ENCODE measurements around the gene PIK3R6.

PIK3R6 gene

GRCh38 chr17:8792646-8793045 is 74.8 kb downstream of the PIK3R6 start:
- no peak for TF ChIP-seq CTCF (IDR thresholded peaks at IDR 0.05; ENCODE audit: low read length)
- TF ChIP-seq EZH2 (IDR thresholded peaks at IDR 0.05; ENCODE audit: borderline replicate concordance, low read length), result no peak
- Histone ChIP-seq H3K27ac (ENCODE audit: low read depth, low read length, poor library complexity, severe bottlenecking) (no peak overlapping the region), H3K79me2 (ENCODE audit: insufficient read depth, low read length) (no peaks in the 10 kb centered on the region), H3K4me2 (ENCODE audit: low read length) (no peak overlapping the region), H3K9ac (ENCODE audit: low read length) (no peak overlapping the region), H3K4me1 (ENCODE audit: insufficient read depth, low read length, severe bottlenecking) (no peaks in the 10 kb centered on the region), H3K9me3 (ENCODE audit: low read length) (no peaks in the 10 kb centered on the region), H3K27me3 (ENCODE audit: insufficient read depth, low read length) (peaks cover 8% of the 10 kb centered on the region; the same call in 1 of the 2 replicates), H2AFZ (ENCODE audit: low read length) (no peak overlapping the region), H3K4me3 (ENCODE audit: low read depth, low read length, poor library complexity, severe bottlenecking) (no peak overlapping the region), H4K20me1 (ENCODE audit: insufficient read depth, low read length) (no peaks in the 10 kb centered on the region), H3K9me2 (ENCODE audit: low read depth, low read length) (no peaks in the 10 kb centered on the region), H3F3A (ENCODE audit: insufficient read depth, low read length) (no peaks in the 10 kb centered on the region), H3K36me3 (ENCODE audit: insufficient read depth, low read length) (no peaks in the 10 kb centered on the region)

- Histone ChIP-seq H3K27ac (ENCODE audit: low read depth, low read length, poor library complexity, severe bottlenecking) (no peak overlapping the region), H4K20me1 (ENCODE audit: insufficient read depth, low read length) (no peaks in the 10 kb centered on the region), H3K79me2 (ENCODE audit: insufficient read depth, low read length) (no peaks in the 10 kb centered on the region), H3K4me3 (ENCODE audit: low read depth, low read length, poor library complexity, severe bottlenecking) (no peak overlapping the region), H3K4me2 (ENCODE audit: low read length) (no peak overlapping the region), H3K36me3 (ENCODE audit: insufficient read depth, low read length) (no peaks in the 10 kb centered on the region), H3K4me1 (ENCODE audit: insufficient read depth, low read length, severe bottlenecking) (no peaks in the 10 kb centered on the region), H3K27me3 (ENCODE audit: insufficient read depth, low read length) (peaks cover 8% of the 10 kb centered on the region; the same call in 1 of the 2 replicates), H3K9ac (ENCODE audit: low read length) (no peak overlapping the region), H3K9me3 (ENCODE audit: low read length) (no peaks in the 10 kb centered on the region), H2AFZ (ENCODE audit: low read length) (no peak overlapping the region), H3F3A (ENCODE audit: insufficient read depth, low read length) (no peaks in the 10 kb centered on the region), H3K9me2 (ENCODE audit: low read depth, low read length) (no peaks in the 10 kb centered on the region)
- TF ChIP-seq EZH2 (IDR thresholded peaks at IDR 0.05; ENCODE audit: borderline replicate concordance, low read length), result no peak
- no peak for TF ChIP-seq CTCF (IDR thresholded peaks at IDR 0.05; ENCODE audit: low read length)
Observed at GRCh38 chr17:8791910-8792270, 75.6 kb downstream of the PIK3R6 start.

GRCh38 chr17:8791248-8791909 is 76.1 kb downstream of the PIK3R6 start:
- H3K9ac ChIP-seq (ENCODE audit: low read length), result no peak overlapping the region
- H3K79me2 ChIP-seq (ENCODE audit: insufficient read depth, low read length), result no peaks in the 10 kb centered on the region
- H3K4me2 ChIP-seq (ENCODE audit: low read length), result no peak overlapping the region
- no peak overlapping the region for H2AFZ ChIP-seq (ENCODE audit: low read length)
- no peak overlapping the region for H3K4me3 ChIP-seq (ENCODE audit: low read depth, low read length, poor library complexity, severe bottlenecking)
- no peak overlapping the region for H3K27ac ChIP-seq (ENCODE audit: low read depth, low read length, poor library complexity, severe bottlenecking)
- TF ChIP-seq EZH2 (IDR thresholded peaks at IDR 0.05; ENCODE audit: borderline replicate concordance, low read length) (no peak), CTCF (IDR thresholded peaks at IDR 0.05; ENCODE audit: low read length) (no peak)
- no peaks in the 10 kb centered on the region for H3K36me3 ChIP-seq (ENCODE audit: insufficient read depth, low read length)
- H3K4me1 ChIP-seq (ENCODE audit: insufficient read depth, low read length, severe bottlenecking), result no peaks in the 10 kb centered on the region
- H3K9me2 ChIP-seq (ENCODE audit: low read depth, low read length), result no peaks in the 10 kb centered on the region
- H3K9me3 ChIP-seq (ENCODE audit: low read length), result no peaks in the 10 kb centered on the region
- peaks cover 8% of the 10 kb centered on the region; the same call in 1 of the 2 replicates for H3K27me3 ChIP-seq (ENCODE audit: insufficient read depth, low read length)
- H4K20me1 ChIP-seq (ENCODE audit: insufficient read depth, low read length), result no peaks in the 10 kb centered on the region
- H3F3A ChIP-seq (ENCODE audit: insufficient read depth, low read length), result no peaks in the 10 kb centered on the region

Measured in OCI-LY1 (cell line).